Neutrophil (primary cell): ENCODE measurements around the gene ANKRD35.

Experiments
- H3K27ac ChIP-seq: fragments of 200-600 bp; sonication (generic); 2 replicates; pipeline ENCODE4 v1.5.1; 2016; ENCODE audit warnings: mild to moderate bottlenecking, moderate library complexity
- H3K27me3 ChIP-seq: fragments of 200-600 bp; sonication (generic); 2 replicates; pipeline ENCODE4 v1.6.0; 2016; ENCODE audit warnings: mild to moderate bottlenecking
- H3K36me3 ChIP-seq: fragments of 200-600 bp; sonication (generic); 2 replicates; pipeline ENCODE4 v1.5.1; 2017
- H3K4me1 ChIP-seq, 2 experiments: fragments of 200-600 bp in 1 of 2; sonication (generic) in 1 of 2; 1 replicate in 1 of 2; 2 replicates in 1 of 2; pipeline versions ENCODE4 v1.5.1 to v1.6.1; 2013 to 2016; ENCODE audit warnings: low read depth in 1 of 2, low read length in 1 of 2, mild to moderate bottlenecking in 1 of 2, moderate library complexity in 1 of 2; ENCODE audit not compliant: control insufficient read depth in 1 of 2, insufficient read depth in 1 of 2
- H3K4me3 ChIP-seq, 2 experiments: fragments of 200-600 bp in 1 of 2; sonication (generic) in 1 of 2; 1 replicate in 1 of 2; 2 replicates in 1 of 2; pipeline ENCODE4 v1.5.1; 2013 to 2016; ENCODE audit warnings: low read depth in 1 of 2, low read length in 1 of 2, mild to moderate bottlenecking in 1 of 2, moderate library complexity in 1 of 2
- H3K9me3 ChIP-seq: fragments of 200-600 bp; sonication (generic); 2 replicates; pipeline ENCODE4 v1.5.1; 2016
- CTCF ChIP-seq: fragments of 200-600 bp; sonication (generic); IDR thresholded peaks from 2 replicates; pipeline ENCODE4 v1.5.1; 2016; ENCODE audit warnings: antibody characterized with exemption

ANKRD35 gene

DNA sequence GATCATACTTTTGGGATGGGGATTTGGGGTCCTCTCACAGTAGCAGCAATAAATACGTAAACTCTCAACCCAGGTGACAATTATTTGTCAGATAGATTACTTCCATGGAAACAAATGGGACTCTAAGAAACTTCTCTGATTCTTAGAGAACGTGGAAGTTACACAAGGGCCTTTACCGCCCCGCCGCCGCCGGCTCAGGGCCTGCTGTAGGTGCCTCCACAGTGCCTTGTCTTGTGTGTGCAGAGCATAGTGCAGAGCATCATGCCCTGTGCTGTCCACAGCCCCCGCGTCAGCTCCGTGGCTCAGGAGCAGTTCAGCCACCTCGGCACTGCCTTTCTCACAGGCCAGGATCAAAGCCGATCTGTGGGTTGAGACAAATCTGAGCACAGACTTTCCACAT, 11.0 kb downstream of the ANKRD35 start:
- no peaks in the 10 kb centered on the region for H3K9me3 ChIP-seq
- H3K27ac ChIP-seq: no peak overlapping the region
- H3K27me3 ChIP-seq: peaks cover 42% of the 10 kb centered on the region
- no peak for TF ChIP-seq CTCF
- peaks cover 12 to 14% of the 10 kb centered on the region in 2 experiments for H3K4me1 ChIP-seq
- H3K36me3 ChIP-seq: no peaks in the 10 kb centered on the region
- H3K4me3 ChIP-seq: no peak overlapping the region

- Histone ChIP-seq H3K4me1 (peaks cover 12 to 14% of the 10 kb centered on the region in 2 experiments), H3K27me3 (peaks cover 42% of the 10 kb centered on the region), H3K4me3 (peak overlapping the region; percentile 32 to 52), H3K36me3 (no peaks in the 10 kb centered on the region), H3K27ac (no peak overlapping the region), H3K9me3 (no peaks in the 10 kb centered on the region)
- no peak for TF ChIP-seq CTCF
Observed at GRCh38 chr1:145871994-145872924, 13.4 kb downstream of the ANKRD35 start.

GRCh38 chr1:145868232-145868631, 17.4 kb downstream of the ANKRD35 start:
- Histone ChIP-seq H3K27me3 (peaks cover 20% of the 10 kb centered on the region), H3K4me3 (no peak overlapping the region), H3K9me3 (no peaks in the 10 kb centered on the region), H3K36me3 (no peaks in the 10 kb centered on the region), H3K27ac (no peak overlapping the region), H3K4me1 (peaks cover 12 to 14% of the 10 kb centered on the region in 2 experiments)
- no peak for TF ChIP-seq CTCF

DNA sequence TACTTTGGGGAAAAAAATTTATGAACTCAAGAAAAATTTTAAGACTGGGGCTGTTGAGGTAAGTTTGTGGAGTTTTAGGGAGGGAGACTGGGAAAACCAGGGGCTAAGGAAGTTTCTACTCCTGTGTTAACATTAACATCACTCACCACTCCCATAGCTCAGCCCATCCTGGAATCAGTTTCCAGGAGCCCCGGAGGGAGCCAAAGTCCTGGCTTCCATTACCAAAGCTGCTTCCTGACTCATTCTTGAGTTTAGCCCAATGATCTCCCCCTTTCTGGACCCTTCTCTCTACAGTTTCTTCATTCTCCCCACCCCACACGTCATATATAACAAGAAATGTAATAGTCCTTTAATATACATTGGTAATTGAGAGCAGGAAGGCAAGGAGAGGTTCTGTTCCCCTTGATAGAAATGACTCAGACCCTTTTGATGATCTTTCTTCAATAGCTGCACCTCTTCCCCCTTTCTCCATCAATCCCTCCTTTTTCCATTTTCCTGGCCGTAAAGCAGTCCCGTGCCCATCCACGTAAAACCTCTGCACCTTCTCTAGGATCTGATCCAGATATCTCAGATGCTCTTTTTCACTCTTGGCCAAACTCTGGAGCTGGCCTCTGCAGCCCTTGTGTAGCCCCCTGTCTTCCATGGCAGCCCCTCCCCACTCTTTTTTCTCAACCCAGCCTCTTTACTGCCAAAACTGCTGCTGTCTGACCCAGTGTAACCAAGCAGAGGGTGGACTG, 22.2 kb downstream of the ANKRD35 start:
- Histone ChIP-seq H3K9me3 (no peaks in the 10 kb centered on the region), H3K27me3 (peaks cover 14% of the 10 kb centered on the region), H3K27ac (no peak overlapping the region), H3K4me3 (no peak overlapping the region), H3K36me3 (no peaks in the 10 kb centered on the region), H3K4me1 (peaks cover 7 to 8% of the 10 kb centered on the region in 2 experiments)
- TF ChIP-seq CTCF: no peak

DNA sequence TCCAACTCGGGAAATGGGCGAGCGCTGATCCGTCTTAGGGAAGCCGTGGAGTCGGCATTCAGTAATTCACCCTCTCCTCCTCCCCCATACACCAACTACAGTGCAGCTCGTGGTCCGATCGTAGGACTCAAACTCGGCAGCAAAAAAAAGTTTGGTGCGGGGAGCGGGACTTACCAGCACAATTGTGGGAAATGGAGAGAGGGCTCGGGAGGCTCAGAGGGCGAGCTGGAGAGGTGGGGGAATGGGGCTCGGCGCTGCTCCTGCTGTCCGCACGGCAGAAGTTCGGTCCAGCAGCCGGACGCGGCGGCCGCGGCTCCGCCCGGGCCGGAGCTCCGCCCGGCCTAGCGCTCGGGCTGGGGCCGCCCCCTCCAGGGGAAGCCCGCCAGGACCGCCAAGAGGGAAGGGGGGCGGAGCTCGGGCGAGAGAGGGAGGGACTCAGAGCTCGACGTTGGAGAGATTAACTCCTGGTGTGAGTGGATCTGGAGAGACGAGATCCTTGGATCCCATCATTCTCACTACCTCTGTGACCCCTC, 26.1 kb downstream of the ANKRD35 start:
- H3K4me3 ChIP-seq: peak overlapping the region; percentile 64 to 93
- TF ChIP-seq CTCF: peak; percentile 14
- H3K36me3 ChIP-seq: peaks cover 11% of the 10 kb centered on the region
- H3K4me1 ChIP-seq: peaks cover 15 to 17% of the 10 kb centered on the region in 2 experiments
- H3K27ac ChIP-seq: peak overlapping the region; percentile 64
- H3K9me3 ChIP-seq: no peaks in the 10 kb centered on the region
- H3K27me3 ChIP-seq: peaks cover 14% of the 10 kb centered on the region
